GM10266 (cell line): ENCODE results near the gene GLOD4.
A peak's percentile ranks its signal among the peaks of the same experiment; 100 is the strongest.
"Not testable (repeated sequence)": the region's sequence is repeated elsewhere in the genome, so short reads cannot be mapped to it uniquely, and the experiment has no call there.

ENCODE experiments used
- DNase-seq: peaks from one replicate; pipeline ENCODE4 v3.0.0; 2012; ENCODE audit errors: extremely low spot score
- CTCF ChIP-seq: IDR thresholded peaks from 2 replicates; pipeline ENCODE4 v1.5.1; 2012; ENCODE audit warnings: mild to moderate bottlenecking, low read depth; ENCODE audit not compliant: control insufficient read depth, insufficient read depth; ENCODE audit errors: missing control alignments

Gene GLOD4

GRCh38 chr17:752002-752619 lies 30.0 kb downstream of the GLOD4 start, which contains the start of gene GEMIN4:
Gene GEMIN4 (minus strand): TSS chr17:752264. CDS start chr17:752142, 122 bp downstream.
- TF ChIP-seq CTCF, result peak; percentile 97
- DNase-seq, result peak; percentile 97

- peak; percentile 55 for DNase-seq
- no peak for TF ChIP-seq CTCF
These were observed 30.6 kb downstream of the GLOD4 start for GRCh38 chr17:751269-752001.

GRCh38 chr17:750431-751037 lies 31.5 kb downstream of the GLOD4 start:
- DNase-seq, result no peak
- no peak for TF ChIP-seq CTCF

- DNase-seq, result not testable (repeated sequence)
These were observed 32.7 kb downstream of the GLOD4 start for GRCh38 chr17:749359-749758.

- not testable (repeated sequence) for DNase-seq
These were observed 33.5 kb downstream of the GLOD4 start for GRCh38 chr17:748604-749003.

- no peak for TF ChIP-seq CTCF
- no peak for DNase-seq
These were observed 35.1 kb downstream of the GLOD4 start for GRCh38 chr17:746783-747629.

GRCh38 chr17:746181-746580 lies 35.9 kb downstream of the GLOD4 start:
- DNase-seq, result no peak
- TF ChIP-seq CTCF, result no peak
